Right renal cortex interstitium (tissue), 3 donors: Measurements from ENCODE around the gene KLK15. TPM values are rescaled to one million over a fixed set of nuclear protein-coding genes. Genes with fewer than 3 reads are reported as not detected.

ENCODE experiments used
- DNase-seq, 3 donors: peaks; one replicate each; pipeline ENCODE4 v3.0.0-alpha.2; 2013; ENCODE audit warnings: low read depth in 3 of 3, low spot score in 2 of 3
- polyA plus RNA-seq, 3 donors: library from polyadenylated mRNA; unstranded; fragments of 120-200 nt; gene quantifications; one replicate each; pipeline ENCODE4 v1.2.1, GENCODE V29; 2013; ENCODE audit not compliant: insufficient read length in 3 of 3

KLK15 gene
- polyA plus RNA-seq, 3 donors = not detected

DNA sequence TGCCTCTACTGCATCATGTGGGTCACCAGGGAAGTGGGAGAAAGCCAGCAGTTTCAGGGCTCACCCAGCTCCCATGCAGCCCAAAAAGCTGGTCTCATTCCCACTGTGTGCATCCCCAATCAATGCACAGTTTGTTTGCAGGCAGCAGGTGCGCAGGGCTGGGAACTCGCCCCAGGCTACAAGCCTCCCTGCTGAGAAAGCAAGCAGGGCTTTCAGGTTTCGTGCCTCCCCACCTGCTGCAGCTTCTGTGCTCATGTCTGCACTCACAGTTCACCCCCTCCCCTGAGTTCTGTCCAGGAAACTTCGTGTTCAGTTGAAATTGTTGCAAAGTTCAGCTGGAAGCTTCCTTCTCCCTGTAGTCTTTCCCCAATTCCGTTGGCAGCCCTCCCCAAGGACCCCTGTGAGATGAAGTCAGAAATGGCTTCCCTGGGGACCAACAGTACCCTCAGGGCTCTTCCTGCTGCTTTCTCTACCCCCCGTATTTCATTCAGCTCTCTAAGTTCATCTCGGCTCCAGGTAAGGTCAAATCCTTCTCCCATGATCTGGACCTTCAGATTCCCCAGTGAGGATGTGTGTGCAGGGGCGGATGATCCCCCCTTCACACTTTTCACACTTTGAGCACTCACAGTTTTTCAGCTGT lies 11.0 kb upstream of the KLK15 start:
- DNase-seq = no peak

DNA sequence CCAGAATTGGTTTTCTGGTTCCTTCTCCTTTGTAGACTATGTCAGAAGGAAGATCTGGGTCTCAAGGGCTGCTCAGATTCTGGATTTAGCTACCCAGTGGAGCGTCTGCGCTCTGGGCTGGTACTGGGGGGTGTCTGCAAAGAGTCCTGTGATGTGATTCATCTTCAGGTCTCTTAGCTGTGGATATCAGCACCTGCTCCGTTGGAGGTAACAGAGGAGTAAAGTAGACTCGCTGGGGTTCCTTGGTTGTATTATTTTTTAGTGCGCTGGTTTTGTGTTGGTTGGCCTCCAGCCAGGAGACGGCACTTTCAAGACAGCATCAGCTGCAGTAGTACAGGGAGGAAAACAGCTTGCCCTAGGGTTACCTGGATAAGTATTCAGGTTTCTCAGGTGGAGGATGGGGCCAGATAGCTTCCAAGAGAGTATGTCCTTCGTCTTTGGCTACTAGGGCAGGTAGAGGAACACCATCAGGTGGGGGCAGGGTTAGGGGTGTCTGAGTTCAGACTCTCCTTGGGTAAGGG lies 10.4 kb upstream of the KLK15 start:
- no peak for DNase-seq

DNA sequence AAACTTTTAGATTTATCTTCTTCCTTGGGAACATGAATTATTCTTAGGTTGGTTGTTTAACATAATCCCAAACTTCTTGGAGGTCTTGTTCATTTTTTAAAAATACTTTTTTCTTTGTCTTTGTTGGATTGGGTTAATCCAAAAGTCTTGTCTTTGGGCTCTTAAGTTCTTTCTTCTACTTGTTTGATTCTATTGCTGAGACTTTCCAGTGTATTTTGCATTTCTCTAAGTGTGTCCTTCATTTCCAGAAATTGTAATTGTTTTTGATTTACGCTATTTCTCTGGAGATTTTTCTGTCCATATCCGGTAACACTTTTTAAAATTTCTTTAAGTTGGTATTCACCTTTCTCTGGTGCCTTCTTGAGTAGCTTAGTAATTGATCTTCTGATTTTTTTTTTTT lies 9.8 kb upstream of the KLK15 start:
- DNase-seq = no peak

DNA sequence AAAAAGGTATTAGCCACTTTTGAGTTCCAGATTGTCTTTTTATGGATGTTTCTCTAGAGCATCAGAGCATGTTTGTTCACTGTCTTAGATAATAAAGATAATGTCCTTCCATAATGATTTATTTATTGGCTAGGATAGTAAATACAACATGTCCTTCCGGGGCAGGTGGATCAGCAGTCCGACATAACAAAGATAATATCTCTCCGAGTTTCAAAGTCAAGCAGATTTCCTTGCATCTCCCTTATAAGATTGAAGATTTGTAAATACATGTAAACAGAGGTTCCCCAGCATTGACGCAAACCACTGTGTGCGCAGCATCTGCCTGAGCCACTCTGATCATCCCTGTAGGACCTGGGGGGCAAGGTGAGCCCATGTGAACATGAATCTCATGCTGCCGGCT lies 8.8 kb upstream of the KLK15 start:
- DNase-seq = no peak

DNA sequence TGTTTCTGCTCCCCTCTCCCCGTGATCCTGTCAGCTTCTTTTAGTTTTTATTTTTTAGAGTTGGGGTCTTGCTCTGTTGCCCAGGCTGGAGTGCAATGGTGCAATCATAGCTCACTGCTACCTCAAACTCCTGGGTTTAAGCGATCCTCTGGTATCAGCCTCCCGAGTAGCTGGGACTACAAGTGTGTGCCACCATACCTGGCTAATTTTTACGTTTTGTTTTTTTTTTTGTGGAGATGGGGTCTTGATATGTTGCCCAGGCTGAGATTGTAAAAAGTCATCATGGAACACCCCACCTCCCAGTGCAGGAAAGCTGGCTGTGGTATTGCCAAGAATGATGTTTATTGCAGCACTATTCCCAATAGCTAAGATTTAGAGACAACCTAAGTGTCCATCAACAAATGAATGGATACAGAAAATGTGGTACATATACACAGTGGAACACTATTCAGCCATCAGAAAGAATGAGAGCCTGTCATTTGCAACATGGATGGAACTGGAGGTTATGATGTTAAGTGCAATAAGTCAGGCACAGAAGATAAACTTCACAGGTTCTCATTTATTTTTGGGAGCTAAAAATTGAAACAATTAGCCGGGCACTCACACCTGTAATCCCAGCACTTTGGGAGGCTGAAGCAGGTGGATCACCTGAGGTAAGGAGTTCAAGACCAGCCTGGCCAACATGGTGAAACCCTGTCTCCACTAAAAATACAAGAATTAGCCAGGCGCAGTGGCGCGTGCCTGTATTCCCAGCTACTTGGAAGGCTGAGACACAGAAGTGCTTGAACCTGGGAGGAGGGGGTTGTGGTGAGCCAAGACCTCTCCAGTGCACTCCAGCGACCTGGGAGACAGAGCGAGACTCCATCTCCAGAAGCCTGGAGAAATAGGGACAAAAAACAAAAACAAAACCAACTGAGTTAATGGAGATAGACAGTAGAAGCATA lies 6.6 kb upstream of the KLK15 start:
- no peak for DNase-seq

DNA sequence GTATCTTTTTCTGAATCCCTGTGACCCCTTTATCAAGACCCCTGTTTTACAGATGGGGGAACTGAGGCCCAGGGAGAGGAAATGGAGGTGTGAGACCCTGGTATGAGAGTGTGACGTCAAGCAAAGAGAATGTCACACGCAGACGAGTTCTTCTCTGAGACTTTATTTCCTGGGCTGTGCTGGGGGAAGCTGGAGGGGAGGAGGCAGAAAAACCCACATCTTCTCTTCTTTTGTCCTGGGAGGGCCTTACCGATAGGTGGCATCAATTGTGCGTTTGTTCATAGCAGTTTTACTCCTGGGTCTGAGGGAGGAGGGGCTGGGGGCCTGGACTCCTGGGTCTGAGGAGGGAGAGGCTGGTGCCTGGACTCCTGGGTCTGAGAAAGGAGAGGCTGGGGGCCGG lies 4.9 kb upstream of the KLK15 start:
- no peak for DNase-seq

DNA sequence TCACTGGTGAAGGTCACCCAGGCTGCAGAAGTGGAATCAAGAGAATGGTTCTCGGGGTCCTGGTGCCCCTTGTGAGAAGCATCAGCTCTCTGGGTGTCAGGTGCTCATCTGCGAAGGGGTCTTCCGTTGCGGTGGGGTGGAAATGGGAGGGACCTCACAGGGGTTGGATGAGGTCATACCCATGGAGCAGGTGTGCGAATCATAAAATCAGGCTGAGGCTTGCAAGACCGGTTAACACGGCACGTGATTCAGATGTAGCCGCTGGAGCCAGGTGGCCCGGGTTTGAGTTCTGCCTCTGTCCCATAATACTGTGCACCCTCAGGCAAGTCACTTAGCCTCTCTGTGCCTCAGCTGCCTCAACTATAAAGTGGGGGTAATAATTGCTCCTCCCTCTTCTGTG lies 3.9 kb upstream of the KLK15 start:
- no peak for DNase-seq

DNA sequence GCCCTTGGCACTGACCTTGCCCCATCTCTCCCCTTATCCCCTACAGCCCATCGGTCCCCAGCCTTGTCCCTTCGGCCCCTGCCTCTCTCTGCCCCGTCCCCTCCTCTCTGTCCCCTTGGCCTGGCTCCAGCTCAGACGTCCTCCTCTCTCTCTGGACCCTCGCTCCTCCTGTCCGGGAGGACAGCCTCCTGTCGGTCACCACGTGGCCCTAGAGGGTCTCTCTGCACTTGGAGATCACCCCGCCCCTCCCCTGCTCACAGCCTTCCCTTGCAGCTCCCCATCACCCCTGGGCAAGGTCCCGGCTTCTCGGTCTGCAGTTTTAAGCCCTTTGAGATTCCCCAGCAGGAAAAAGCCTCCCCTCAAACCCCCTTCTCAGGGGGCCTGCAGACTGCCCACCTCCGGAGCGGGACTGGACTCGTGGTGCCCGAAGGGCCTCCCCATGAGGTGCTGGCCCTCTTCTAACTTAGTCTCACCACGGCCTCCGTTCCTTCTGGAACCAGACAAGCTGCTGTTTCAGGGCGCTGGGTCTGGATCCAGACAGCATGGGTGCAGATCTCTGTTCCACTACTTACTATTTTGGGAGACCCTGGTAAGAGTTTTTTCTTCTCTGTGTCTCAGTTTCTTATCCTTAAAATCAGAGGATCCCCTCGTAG lies 3.3 kb upstream of the KLK15 start:
- no peak for DNase-seq

DNA sequence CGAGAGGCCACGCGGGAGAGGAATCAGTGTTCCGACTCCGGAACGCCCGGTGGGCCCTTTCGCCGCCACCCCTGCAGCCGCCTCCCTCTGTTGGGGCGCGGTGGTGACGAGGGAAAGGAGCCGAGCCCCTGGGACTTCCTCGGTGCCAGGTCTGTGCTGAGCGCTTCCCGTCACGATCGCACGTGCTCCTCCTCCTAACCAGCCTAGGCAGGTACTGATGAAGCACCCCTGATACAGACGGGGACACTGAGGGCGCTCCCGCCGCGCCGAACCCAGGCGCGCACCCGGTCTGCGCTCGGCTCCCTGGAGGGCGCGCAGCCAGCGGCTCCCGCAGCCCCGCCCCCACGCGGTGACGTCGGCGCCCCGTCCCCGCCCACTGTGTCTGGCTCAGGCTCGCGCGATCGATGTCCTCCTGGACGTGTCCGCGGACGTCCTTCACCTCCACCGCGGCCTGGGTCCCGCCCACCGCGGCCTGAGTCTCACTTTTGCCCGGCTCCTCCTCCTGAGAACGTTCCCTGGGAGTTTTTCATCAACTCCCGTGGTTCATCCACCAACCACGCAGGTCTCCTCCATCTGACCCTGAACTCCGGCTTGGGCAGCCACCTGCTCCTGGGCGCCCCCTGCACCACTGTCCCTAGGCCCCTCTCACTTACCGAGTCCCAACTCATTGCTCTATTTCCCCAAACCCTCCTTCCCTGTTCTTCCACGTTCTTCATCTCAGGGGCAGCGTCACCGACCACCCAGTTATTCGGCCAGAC lies 2.6 kb upstream of the KLK15 start:
- peak; percentile 25 to 51 (median 44) for DNase-seq

DNA sequence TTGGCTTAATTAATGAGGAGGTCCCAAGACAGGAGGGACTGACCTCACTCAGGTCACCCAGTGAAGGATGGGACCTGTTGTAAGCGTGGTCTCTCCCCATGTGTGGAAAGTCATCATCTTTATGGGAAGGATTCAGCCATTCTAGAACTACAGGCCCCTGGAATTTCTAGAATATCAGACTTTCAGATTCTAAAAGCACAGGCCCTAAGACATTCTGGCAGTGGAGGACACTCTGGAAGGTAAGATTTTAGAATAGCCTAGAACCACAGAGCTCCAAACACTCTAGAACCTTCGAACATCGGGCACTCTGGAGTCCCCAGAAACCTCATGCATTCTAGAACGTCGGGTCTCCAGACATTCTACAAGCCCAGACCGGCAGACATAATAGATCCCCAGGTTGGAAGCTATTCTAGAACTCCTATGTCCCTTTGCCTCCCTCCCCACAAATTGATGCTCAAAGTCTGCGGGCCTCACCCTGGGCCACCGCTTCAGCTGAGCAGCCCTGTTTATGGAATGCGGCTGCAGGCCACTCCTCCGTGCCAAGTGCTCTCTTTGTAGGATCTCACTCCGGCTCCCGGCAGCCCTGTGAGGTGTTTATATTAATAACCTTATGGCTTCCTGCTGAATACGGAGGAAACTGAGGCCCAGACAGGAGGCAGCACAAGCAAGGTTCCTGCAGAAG lies 1.9 kb upstream of the KLK15 start:
- no peak for DNase-seq

DNA sequence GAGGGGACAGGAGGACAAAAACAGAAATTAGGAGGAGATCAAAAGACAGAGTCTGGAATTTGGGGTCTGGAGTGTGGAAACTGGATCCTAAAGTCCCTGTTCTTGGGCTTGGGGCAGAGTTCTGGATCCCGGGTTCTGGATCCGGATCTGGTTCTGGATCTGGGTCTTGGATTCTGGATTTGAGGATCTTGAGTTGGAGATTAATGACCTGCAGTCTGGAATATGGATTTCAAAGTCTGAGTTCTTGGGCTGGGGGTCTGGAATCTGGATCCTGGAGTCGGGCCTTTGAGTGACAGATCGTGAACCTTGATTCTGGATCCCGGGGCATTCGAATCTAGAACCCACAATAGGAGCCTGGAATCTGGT lies 411 bp upstream of the KLK15 start:
- no peak for DNase-seq

DNA sequence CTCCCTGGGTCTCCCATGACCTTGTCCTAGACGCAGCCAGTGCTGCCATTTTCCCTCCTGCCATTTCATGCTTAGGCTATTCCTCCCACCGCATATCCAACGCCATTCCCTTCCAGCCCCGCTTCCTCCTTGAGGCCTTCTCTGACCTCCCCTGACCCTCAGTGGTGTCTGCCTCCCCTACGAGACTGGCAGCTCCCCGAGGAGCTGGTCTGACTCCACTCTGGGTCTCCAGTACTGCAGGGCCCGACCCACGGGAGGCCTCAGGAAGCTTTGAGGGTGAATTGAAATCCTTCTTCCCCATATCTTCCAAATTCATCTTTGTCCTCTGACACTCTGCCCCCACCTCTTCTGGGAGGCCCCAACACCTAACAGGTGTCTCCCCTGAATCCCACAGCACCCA lies 708 bp downstream of the KLK15 start:
- no peak for DNase-seq

DNA sequence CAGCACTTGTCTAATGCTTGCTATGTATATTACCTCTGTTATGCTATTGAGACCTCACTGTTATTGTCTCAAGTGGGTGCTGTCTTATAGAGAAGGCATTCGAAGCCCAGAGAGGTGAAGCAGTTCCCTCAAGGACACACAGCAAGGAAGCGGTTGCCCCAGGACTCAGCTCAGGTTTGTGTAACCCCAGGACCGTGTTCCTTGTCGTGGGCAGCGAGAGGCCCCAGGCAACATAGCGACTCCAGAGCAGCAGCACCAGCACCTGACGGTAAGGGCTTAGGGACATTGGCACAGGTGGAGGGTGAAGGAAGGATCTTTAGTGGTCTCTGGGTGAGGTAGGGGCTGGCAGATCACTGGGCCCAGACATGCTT lies 2.4 kb downstream of the KLK15 start:
- no peak for DNase-seq

DNA sequence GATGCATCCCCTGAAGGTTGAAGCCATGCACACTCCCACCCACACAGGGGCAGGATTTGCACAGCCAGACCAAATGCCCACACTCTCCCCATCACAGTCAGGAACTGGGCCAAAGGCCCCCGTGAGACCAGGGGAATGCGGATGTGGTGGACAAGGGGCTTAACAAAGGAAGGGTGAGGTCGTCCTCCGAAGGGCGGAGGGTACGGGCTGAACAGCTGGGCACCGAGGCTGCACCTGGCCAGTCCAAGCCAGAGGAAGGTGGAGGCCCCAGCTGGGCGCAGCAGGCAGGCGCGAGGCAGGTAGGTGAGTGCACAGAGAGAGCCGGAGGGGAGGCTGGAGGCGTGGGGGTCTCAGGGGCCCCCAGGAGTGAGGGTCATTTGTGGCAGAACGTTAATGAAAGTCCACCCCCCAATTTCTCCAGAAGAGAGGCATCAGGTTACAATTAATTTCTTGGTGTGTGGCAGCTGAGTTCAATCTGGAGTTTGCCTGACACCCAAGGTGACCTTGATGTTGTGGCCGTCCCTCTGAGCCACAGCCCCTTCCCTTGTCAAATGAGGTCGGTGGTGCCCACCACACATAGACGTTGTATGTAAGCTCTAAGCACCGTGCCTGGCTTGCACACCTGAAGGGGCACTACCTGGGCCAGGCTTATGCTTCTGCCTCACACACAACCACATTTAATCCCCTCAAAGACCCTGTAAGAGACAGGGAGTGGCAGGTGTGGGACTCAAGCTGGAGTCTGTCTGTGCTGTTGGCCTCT lies 2.9 kb downstream of the KLK15 start:
- DNase-seq = no peak

DNA sequence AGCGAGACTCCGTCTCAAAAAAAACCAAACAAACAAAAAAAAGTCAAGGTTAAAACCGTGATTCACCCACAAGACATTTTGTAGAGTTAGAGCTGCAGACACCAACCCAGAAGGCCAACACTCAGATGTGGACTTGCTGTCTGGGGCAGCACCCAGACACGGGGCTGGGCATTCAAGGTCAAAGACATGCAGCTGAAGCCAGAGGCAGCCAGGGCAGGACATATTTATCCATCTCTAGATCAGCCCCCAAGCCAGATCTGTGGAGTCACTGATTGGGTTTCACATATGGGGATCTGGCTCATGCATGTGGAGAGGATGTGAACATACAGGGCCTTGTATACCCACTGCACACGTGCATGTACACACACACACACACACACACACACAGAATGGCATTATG lies 3.6 kb downstream of the KLK15 start:
- no peak for DNase-seq

DNA sequence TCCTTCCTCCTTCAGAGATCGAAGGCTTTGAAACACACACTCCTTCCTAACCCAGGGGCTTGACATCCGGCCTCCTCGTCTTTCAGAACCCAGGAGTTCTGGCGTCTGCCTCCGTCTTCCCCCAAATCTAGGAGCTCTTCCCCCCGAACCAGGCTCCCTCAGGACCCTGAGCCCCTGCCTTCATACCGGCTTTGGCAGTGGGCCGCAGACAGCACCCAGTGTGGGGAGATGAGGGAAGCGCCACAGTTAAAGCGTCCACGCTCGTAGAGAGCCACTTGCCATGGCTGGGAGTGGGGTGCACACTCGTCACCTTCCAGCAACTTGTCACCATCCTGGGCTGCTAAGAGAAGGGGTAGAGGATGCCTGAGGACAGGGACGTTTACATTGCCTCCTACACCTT lies 5.9 kb downstream of the KLK15 start:
- DNase-seq = no peak

DNA sequence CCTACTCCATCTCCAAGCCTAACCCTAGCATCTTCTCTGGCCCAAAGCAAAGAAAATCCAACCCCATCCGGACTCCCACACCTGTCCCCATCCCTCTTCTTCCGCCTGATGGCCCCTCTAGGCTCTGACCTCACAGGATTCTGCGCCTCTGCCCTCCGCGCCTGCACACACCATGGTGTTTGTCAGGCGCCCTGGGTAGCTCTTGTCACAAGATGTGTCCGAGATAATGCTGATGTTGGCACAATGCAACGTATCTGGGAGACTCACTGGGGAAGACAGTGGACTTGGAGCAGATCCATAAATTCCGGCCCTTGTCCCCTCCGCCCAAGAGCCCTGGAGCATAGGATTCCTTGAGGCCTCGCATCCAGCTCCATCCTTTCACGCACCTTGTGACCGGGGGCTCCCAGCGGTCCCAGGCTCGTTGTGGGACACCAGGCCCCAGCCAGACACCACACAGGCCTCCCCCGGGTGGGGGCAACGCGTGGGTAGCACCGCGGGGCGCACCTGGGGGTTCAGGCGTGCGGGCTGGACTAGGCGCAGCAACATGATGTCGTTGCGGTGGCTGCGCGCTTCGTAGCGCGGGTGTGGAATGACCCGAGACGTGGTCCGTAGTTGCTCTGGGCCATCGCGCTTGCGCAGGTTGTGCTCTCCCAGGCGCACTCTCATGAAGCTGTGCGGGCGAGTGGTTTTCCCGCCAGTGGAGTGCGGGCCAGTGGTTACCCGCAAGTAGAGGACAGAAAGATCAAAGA lies 6.7 kb downstream of the KLK15 start:
- no peak for DNase-seq

DNA sequence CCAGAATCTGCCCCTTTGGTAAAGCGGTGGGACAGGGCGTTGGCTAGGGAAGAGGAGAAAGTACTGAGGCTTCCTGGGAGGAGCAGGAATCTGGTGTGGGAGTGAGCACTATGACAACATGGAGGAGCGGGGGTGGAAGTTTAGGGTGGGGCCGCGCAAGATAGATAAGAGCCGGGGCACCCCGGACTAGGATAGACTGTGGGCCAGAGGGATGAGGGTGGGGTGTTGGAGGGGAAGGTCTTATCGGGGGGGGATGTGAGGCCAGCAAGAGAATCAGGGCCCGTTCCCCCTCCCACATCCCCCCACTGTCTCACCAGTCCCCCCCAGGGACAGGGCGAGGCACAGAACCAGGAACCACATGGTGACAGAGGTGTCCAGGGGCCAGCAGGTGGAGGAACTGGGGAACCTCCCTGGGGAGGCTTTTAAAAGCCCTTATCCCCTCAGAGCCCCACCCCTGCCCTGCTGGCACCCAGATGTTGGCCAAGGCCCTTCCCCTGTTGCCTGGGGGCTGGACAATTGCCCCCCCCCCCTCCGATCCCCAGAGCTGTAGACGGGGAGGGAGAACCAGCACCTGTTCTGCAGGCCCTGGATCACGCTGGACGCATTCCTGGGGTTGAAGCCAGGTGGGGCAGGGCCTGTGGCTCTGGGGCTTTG lies 9.9 kb downstream of the KLK15 start, which contains the start of gene KLK1:
Gene KLK1 (minus strand): TSS at position 399 of the 654 bp plus-strand sequence. CDS start 39 bp downstream, at position 360.
- no peak for DNase-seq
